Natural killer cell (primary cell): ENCODE data around the gene TTC39C. TPM values are rescaled to one million over a fixed set of nuclear protein-coding genes. Genes with fewer than 3 reads are reported as not detected.

ENCODE experiments used
- ATAC-seq, 3 donors: fragments of 150-1000 bp in 2 of 3; fragments of 200-7000 bp in 1 of 3; cut with Tn5 transposase; 1 replicate in 1 of 3; 2 replicates in 2 of 3; pipeline ENCODE4 v1.10.0; 2021; ENCODE audit warnings: mild to moderate bottlenecking in 2 of 3, moderate library complexity in 2 of 3
- DNase-seq, 2 donors: peaks; one replicate each; pipeline versions ENCODE4 v3.0.0 to v3.0.0-alpha.2; 2013 to 2021; ENCODE audit warnings: mixed read lengths in 1 of 2
- H3K27ac ChIP-seq: one replicate; pipeline ENCODE4 v1.5.1; 2013; ENCODE audit warnings: mild to moderate bottlenecking, low read length
- H3K27me3 ChIP-seq: one replicate; pipeline ENCODE4 v1.6.1; 2013; ENCODE audit warnings: low read length; ENCODE audit not compliant: control insufficient read depth, insufficient read depth
- H3K36me3 ChIP-seq: one replicate; pipeline ENCODE4 v1.6.1; 2013; ENCODE audit warnings: low read length; ENCODE audit not compliant: control insufficient read depth, insufficient read depth
- H3K4me1 ChIP-seq: one replicate; pipeline ENCODE4 v1.6.1; 2013; ENCODE audit warnings: low read length; ENCODE audit not compliant: control insufficient read depth, insufficient read depth
- H3K4me3 ChIP-seq: one replicate; pipeline ENCODE4 v1.5.1; 2013; ENCODE audit warnings: low read length
- H3K9me3 ChIP-seq: one replicate; pipeline ENCODE4 v1.6.1; 2013; ENCODE audit warnings: low read length; ENCODE audit not compliant: control insufficient read depth, insufficient read depth
- H3K27ac Mint-ChIP-seq, 2 donors: one replicate each; pipeline ENCODE4 v1.8.0; 2022; ENCODE audit warnings: mild to moderate bottlenecking in 2 of 2, mixed read lengths in 2 of 2, moderate library complexity in 1 of 2
- H3K27me3 Mint-ChIP-seq, 2 donors: one replicate each; pipeline ENCODE4 v1.8.0; 2022; ENCODE audit warnings: low read depth in 2 of 2, mixed read lengths in 2 of 2
- H3K36me3 Mint-ChIP-seq: one replicate; pipeline ENCODE4 v1.8.0; 2022; ENCODE audit warnings: mixed read lengths
- H3K4me1 Mint-ChIP-seq, 2 donors: one replicate each; pipeline ENCODE4 v1.8.0; 2022; ENCODE audit warnings: mixed read lengths in 2 of 2
- H3K4me3 Mint-ChIP-seq: one replicate; pipeline ENCODE4 v1.8.0; 2022; ENCODE audit warnings: mild to moderate bottlenecking, moderate library complexity, mixed read lengths
- H3K9me3 Mint-ChIP-seq, 2 donors: one replicate each; pipeline ENCODE4 v1.8.0; 2022; ENCODE audit warnings: mixed read lengths in 2 of 2
- WGBS: methylation state at CpG from one replicate; pipeline ENCODE4 v1.1.7; 2013; ENCODE audit warnings: missing lambda C conversion rate; ENCODE audit not compliant: insufficient coverage; 5-methylcytosine and 5-hydroxymethylcytosine counted together
- intact Hi-C: fragments of 100-400 bp; cut with micrococcal nuclease; formaldehyde crosslinking; loops from one replicate; pipeline ENCODE4 v1.14.2; 2022
- total RNA-seq, 4 donors: library from RNA; stranded (reverse); fragments of 120-200 nt in 1 of 4; gene quantifications; one replicate each; pipeline versions ENCODE4 v1.2.3 to v1.2.4, GENCODE V29; 2013 to 2022
- TF ChIP-seq, protein P1 (sequence below): fragments of 200-600 bp; IDR thresholded peaks from one replicate; pipeline ENCODE4 v1.8.0; 2022; ENCODE audit warnings: antibody characterized with exemption

Gene TTC39C
- total RNA-seq, 3 donors from 2014 or later (not counting 1 experiment from before 2014, with no cell fraction given): 39.0 to 61.5 (median 44.3) TPM

DNA sequence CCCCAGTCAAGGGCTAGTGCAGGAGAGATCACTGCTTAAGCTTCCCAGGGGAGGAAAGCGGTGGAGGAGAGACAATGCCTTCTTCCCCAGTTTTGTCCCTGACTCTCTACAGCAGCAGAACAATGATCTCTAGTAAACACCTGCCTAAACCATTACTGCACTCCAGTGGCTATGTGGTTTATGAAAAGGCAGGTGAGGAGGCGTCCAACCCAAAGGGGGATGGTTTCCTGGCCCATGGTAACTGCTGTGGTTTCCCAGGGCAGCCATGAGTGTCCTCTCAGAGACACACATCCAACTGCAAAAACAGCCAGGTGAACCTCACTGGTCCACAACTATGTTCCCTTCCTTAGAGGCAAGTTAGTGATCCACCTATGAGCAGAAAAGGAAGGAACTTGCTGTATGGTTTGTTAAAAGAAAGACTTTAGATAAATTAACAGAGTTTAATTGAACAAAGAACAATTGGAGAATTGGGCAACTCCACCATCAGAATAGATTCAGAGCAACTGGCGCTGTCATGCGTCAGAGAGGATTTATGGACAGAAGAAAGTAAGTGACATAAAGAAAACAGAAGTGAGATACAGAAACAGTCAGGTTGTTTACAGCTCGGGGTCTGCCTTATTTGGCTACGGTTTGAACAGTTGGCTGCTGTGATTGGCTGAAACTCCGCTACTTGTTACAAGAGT is 4.8 kb upstream of the TTC39C start:
- Histone ChIP-seq H3K4me1 (peaks cover 50% of the 10 kb centered on the region), H3K36me3 (no peaks in the 10 kb centered on the region), H3K4me3 (no peak overlapping the region), H3K27ac (peak overlapping the region; percentile 43), H3K27me3 (no peaks in the 10 kb centered on the region), H3K9me3 (no peaks in the 10 kb centered on the region)
- WGBS: 43% methylated on average over 7 of the region's 7 CpGs
- Mint-ChIP-seq H3K4me1 (peaks cover 51 to 54% of the 10 kb centered on the region in 2 donors), H3K27ac (peak overlapping the region; percentile 67 to 78), H3K9me3 (no peaks in the 10 kb centered on the region), H3K27me3 (no peaks in the 10 kb centered on the region), H3K36me3 (no peaks in the 10 kb centered on the region), H3K4me3 (peak overlapping the region; percentile 43)
- ATAC-seq (no peak), DNase-seq (peak in 1 of 2 donors; percentile 65)
- intact Hi-C loops: loop anchor here (5.0 to 10.0 kb wide), 4 partner anchors 42 to 775 kb away; no protein-coding TSS in a partner anchor
- TF ChIP-seq, protein P1, sequence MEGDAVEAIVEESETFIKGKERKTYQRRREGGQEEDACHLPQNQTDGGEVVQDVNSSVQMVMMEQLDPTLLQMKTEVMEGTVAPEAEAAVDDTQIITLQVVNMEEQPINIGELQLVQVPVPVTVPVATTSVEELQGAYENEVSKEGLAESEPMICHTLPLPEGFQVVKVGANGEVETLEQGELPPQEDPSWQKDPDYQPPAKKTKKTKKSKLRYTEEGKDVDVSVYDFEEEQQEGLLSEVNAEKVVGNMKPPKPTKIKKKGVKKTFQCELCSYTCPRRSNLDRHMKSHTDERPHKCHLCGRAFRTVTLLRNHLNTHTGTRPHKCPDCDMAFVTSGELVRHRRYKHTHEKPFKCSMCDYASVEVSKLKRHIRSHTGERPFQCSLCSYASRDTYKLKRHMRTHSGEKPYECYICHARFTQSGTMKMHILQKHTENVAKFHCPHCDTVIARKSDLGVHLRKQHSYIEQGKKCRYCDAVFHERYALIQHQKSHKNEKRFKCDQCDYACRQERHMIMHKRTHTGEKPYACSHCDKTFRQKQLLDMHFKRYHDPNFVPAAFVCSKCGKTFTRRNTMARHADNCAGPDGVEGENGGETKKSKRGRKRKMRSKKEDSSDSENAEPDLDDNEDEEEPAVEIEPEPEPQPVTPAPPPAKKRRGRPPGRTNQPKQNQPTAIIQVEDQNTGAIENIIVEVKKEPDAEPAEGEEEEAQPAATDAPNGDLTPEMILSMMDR: no peak

DNA sequence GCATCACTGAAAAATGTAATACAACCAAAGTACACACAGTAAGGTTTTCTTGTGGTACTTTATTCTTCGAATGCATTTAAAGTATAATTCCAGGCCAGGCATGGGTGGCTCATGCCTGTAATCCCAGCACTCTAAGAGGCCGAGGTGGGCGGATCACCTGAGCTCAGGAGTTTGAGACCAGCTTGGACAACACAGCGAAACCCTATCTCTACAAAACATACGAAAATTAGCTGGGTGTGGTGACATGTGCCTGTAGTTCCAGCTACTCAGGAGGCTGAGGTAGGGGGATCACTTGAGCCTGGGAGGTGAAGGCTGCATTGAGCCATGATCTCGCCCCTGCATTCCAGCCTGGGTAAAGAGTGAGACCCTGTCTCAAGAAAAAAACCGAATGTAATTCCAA is 3.9 kb upstream of the TTC39C start:
- peak overlapping the region; percentile 80 for H3K4me3 Mint-ChIP-seq
- H3K9me3 Mint-ChIP-seq: no peaks in the 10 kb centered on the region
- H3K4me1 Mint-ChIP-seq: peaks cover 57% of the 10 kb centered on the region in 2 donors
- 88% methylated on average over 7 of the region's 7 CpGs for WGBS
- peak overlapping the region; percentile 78 to 91 for H3K27ac Mint-ChIP-seq
- peak overlapping the region; percentile 77 for H3K27ac ChIP-seq
- DNase-seq: no peak
- H3K36me3 ChIP-seq: no peaks in the 10 kb centered on the region
- TF ChIP-seq, protein P1: no peak
- no peaks in the 10 kb centered on the region for H3K36me3 Mint-ChIP-seq
- H3K9me3 ChIP-seq: no peaks in the 10 kb centered on the region
- peaks cover 47% of the 10 kb centered on the region for H3K4me1 ChIP-seq
- ATAC-seq: no peak
- H3K4me3 ChIP-seq: no peak overlapping the region
- no peaks in the 10 kb centered on the region for H3K27me3 ChIP-seq
- H3K27me3 Mint-ChIP-seq: no peaks in the 10 kb centered on the region
- intact Hi-C loops: loop anchor here (5.0 to 10.0 kb wide), 4 partner anchors 43 to 776 kb away; no protein-coding TSS in a partner anchor

DNA sequence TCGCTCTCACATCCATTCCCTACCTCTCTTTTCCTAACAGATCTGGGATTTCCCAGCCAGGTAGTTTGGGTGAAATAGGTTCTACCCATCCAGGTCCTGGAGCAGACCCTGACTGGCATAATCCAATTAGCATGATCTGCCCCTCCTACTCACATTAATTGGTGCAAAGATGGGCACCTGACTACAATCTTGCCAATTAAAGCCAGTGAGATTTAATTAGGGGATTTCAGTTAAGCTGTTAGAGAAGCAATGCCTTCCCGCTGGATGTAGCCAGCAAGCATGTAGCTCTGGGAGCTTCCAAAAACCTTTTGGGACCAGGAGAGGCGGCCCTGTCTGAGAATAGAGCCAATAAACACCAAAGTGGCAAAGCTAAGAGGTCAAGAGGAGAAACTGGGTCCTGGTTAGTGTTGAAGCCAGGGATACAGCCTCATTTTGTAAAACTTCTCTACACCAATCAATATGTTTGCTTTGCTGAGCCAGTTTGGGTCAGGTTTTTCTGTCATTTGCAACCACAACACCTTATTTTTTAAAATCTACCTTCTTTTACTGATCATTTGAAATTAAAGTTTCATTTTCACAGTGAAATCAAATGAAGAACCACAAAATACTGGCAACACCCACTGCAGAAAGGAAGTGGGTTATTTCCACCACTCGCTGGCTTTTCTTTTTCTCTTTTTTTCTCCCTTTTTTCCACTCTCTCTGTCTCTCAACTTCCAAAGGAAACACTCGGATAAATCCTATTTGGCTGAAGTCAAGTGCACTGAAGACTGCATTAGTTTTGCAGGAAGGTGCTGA is 3.2 kb upstream of the TTC39C start:
- Mint-ChIP-seq H3K27ac (peak overlapping the region; percentile 78 to 91), H3K27me3 (no peaks in the 10 kb centered on the region), H3K4me3 (peak overlapping the region; percentile 80), H3K36me3 (no peaks in the 10 kb centered on the region), H3K9me3 (no peaks in the 10 kb centered on the region), H3K4me1 (peaks cover 64% of the 10 kb centered on the region in 2 donors)
- no peaks in the 10 kb centered on the region for H3K9me3 ChIP-seq
- 14% methylated on average over 4 of the region's 5 CpGs for WGBS
- peak overlapping the region; percentile 77 for H3K27ac ChIP-seq
- H3K4me1 ChIP-seq: peaks cover 47% of the 10 kb centered on the region
- no peaks in the 10 kb centered on the region for H3K36me3 ChIP-seq
- no peak for ATAC-seq
- H3K27me3 ChIP-seq: no peaks in the 10 kb centered on the region
- intact Hi-C loops: loop anchor here (5.0 to 10.0 kb wide), 4 partner anchors 44 to 777 kb away; no protein-coding TSS in a partner anchor
- TF ChIP-seq, protein P1: no peak
- no peak overlapping the region for H3K4me3 ChIP-seq
- peak in 1 of 2 donors; percentile 76 for DNase-seq
